Raji (cell line): Measurements from ENCODE around the gene NALCN.

Experiments
- POLR2A ChIP-seq: IDR thresholded peaks from 2 replicates; pipeline ENCODE4 v1.6.1; 2011; ENCODE audit warnings: low read depth, low read length, control low read depth; ENCODE audit not compliant: insufficient read depth

The NALCN gene

GRCh38 chr13:101394605-101395004 is 21.7 kb downstream of the NALCN start:
- TF ChIP-seq POLR2A: no peak

- TF ChIP-seq POLR2A: no peak
These were observed 23.2 kb downstream of the NALCN start for GRCh38 chr13:101393140-101393539.

- TF ChIP-seq POLR2A: no peak
These were observed 25.8 kb downstream of the NALCN start for GRCh38 chr13:101390461-101390860.

DNA sequence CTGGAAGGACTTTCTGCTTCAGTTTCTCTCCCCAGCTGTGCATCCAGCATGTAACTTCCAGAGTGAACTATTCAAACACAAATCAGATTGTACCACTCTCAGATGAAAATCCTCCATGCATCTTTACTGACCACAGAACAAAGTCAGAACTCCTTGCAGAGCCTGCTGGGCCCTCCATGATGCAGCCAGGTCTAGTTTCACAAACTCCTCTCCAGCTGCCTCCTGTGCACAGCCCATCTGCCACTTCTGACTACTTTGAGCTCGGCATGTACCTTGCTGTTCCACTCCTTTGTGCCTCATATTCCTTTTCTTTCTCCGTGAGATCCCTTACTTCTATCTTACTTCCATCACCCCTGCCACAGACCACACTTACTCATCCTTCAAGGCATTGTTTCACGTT is 31.4 kb downstream of the NALCN start:
- no peak for TF ChIP-seq POLR2A

- no peak for TF ChIP-seq POLR2A
These were observed 32.7 kb downstream of the NALCN start for GRCh38 chr13:101383595-101383994.

- TF ChIP-seq POLR2A: no peak
These were observed 33.6 kb downstream of the NALCN start for GRCh38 chr13:101382701-101383100.

GRCh38 chr13:101382086-101382485 is 34.2 kb downstream of the NALCN start:
- no peak for TF ChIP-seq POLR2A

DNA sequence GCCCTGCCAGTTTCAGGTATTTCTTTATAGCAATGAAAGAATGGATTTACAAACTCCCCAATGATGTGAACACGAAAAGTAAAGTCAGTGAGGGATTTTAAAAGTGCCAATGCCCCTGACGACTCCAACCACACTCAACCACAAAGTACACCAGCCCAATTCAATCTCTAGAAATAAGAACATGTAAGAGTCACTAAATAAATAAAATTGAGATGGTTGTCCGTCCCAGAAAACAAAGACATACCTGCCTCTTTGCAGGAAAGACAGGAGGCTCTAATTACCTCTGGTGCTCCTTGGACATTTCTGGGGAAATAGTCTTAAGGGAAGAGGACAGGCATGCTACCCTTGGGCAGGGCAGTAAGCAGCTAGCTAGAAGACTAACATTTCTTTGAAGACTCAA is 55.8 kb downstream of the NALCN start:
- TF ChIP-seq POLR2A: no peak

- no peak for TF ChIP-seq POLR2A
These were observed 61.4 kb downstream of the NALCN start for GRCh38 chr13:101354895-101355294.

- TF ChIP-seq POLR2A: no peak
These were observed 69.2 kb downstream of the NALCN start for GRCh38 chr13:101346942-101347728.

DNA sequence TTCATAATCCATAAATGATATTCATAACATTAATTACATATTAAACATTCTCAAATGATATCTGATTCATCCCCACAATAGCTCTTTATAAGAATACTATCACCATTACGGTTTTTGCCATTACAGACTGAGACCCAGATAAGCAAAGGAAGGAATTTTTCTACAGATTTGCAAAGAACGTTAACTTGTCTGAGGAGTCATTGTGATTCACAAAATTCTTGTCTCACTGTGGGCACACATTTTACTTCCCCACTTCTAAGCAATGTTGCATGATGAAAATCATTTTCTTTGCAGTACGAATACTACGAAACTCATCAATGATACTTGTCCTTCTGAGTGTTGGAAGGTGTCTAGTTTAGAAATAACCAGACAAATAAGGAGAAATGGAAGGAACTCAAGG is 70.1 kb downstream of the NALCN start:
- no peak for TF ChIP-seq POLR2A

DNA sequence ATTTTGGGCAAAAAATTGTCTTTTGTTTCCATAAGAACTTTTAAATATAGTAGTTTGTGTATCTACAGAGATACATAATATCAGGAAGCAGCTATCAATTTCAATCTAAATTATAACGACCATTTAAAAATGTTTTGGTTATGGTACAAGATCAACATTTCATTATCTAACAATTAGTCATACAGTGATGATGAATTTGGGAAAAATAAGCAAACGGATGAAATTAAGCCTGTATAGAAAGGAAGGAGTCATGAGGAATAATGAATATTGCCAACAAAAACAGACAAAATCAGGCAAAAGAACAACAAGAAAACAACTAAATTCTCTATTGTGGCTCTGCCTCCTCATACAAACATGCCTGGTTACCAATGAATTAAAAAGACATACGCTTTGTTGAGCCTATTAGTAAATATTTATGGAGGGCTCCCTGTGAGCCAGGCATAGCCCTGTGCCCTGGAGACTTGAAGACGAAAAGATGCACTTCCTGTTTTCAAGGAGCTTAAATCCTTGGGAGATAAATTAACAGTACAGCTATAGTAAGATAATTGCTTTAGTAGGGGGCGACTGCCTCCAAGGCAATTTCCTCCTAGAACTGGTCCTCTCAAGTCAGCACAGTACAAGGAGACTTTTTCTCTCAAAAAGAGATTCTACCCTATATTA is 73.0 kb downstream of the NALCN start:
- TF ChIP-seq POLR2A: no peak

DNA sequence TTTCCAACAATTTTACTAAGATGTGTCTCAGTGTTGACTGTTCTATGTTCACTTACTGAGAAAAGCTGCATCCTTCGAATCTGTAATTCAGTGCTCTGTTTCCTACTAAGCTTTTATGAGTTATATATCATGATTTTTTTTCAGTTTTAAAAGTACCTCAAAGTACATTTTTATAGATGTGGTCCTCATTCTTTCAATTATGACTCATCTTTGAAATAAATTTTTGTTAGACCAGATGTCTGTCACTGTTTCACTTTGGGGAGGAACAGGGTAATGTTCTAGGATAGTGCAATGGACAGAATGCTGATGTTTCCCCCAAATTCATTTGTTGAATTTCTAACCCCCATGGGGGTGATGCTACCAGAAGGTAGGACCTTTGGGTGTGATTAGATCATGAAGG is 74.8 kb downstream of the NALCN start:
- TF ChIP-seq POLR2A: no peak

DNA sequence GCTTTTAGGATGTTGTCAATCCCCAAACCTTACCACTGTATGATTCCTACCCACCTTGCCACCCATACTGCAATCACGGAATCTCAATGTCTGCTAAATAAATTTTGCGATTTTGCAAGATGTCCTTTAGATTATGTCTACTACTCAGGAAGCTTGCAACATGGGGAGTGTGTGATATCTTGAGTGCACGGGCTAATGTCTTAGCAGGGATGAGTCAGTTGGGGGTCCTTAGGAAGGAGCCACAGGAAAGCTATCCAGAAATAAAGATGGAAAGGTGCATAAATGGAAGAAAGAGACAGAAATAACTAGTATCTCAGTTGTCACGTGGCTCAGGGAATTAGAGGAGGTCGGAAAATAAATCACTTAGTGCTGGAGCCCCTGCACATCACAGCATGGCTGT is 77.1 kb downstream of the NALCN start:
- no peak for TF ChIP-seq POLR2A

DNA sequence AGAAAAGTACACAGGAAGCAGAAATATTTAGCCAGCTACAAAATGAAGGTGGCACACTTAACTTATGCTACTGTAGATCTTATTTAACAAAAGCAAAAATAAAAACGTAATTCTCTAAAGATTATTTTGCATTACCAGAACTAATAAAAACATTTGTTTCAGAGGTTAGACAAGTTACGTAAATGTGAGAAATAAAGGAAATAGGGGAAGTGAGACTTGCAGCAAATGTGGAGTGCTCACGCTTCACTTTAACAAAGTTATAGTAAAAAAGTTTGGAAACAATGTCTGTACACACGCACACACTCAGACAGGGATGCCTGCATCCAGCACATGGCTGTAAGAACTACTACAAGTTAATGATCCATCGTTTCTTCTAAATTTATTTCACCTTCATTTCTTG is 83.7 kb downstream of the NALCN start:
- TF ChIP-seq POLR2A: no peak

- TF ChIP-seq POLR2A: no peak
These were observed 84.6 kb downstream of the NALCN start for GRCh38 chr13:101331731-101332130.

GRCh38 chr13:101327871-101328270 is 88.4 kb downstream of the NALCN start:
- no peak for TF ChIP-seq POLR2A

- TF ChIP-seq POLR2A: no peak
These were observed 89.6 kb downstream of the NALCN start for GRCh38 chr13:101326710-101327109.
